Fibroblast of lung (primary cell): ENCODE results near the gene PYHIN1.

Experiments used
- EZH2 ChIP-seq: IDR thresholded peaks from 2 replicates; pipeline ENCODE4 v1.5.1; 2012; ENCODE audit warnings: low read length, control low read depth, mild to moderate bottlenecking; ENCODE audit errors: missing control alignments
- TF ChIP-seq, protein P1 (sequence below), 2 donors: IDR thresholded peaks in 1 of 2; conservative IDR thresholded peaks in 1 of 2; 1 replicate in 1 of 2; 2 replicates in 1 of 2; pipeline ENCODE4 v1.5.1; 2011 to 2012; ENCODE audit warnings: low read length in 2 of 2, control low read depth in 1 of 2, inconsistent platforms in 1 of 2, low read depth in 1 of 2, mild to moderate bottlenecking in 1 of 2

GRCh38 chr1:158996998-158997397 lies 65.6 kb downstream of the PYHIN1 start:
- TF ChIP-seq, protein P1, sequence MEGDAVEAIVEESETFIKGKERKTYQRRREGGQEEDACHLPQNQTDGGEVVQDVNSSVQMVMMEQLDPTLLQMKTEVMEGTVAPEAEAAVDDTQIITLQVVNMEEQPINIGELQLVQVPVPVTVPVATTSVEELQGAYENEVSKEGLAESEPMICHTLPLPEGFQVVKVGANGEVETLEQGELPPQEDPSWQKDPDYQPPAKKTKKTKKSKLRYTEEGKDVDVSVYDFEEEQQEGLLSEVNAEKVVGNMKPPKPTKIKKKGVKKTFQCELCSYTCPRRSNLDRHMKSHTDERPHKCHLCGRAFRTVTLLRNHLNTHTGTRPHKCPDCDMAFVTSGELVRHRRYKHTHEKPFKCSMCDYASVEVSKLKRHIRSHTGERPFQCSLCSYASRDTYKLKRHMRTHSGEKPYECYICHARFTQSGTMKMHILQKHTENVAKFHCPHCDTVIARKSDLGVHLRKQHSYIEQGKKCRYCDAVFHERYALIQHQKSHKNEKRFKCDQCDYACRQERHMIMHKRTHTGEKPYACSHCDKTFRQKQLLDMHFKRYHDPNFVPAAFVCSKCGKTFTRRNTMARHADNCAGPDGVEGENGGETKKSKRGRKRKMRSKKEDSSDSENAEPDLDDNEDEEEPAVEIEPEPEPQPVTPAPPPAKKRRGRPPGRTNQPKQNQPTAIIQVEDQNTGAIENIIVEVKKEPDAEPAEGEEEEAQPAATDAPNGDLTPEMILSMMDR (conservative IDR thresholded peaks at IDR 0.05 in 1 of 2, IDR thresholded peaks at IDR 0.05 in 1 of 2; ENCODE audit: low read depth in 1 of 2, low read length in 2 of 2) = no peak
- no peak for TF ChIP-seq EZH2
